HEK293 (cell line): ENCODE measurements around the gene CPSF6.

ENCODE experiments used
- CTCF ChIA-PET: fragments of 350-600 bp; formaldehyde crosslinking; extraction: SDS; loops from one replicate; lab custom pipeline; 2021; ENCODE audit warnings: antibody characterized with exemption; lab: Yijun Ruan, JAX
- POLR2A ChIA-PET: fragments of 300-600 bp; formaldehyde crosslinking; extraction: SDS; loops from one replicate; lab custom pipeline; 2020; ENCODE audit warnings: antibody characterized with exemption, inconsistent platforms; lab: Yijun Ruan, JAX
- H3K27ac ChIP-seq: fragments of 200-500 bp; sonication (Bioruptor generic); 2 replicates; pipeline ENCODE4 v1.5.1; 2014; ENCODE audit warnings: low read depth, low read length, control low read depth, inconsistent platforms; ENCODE audit errors: extremely low read depth
- H3K36me3 ChIP-seq, 2 experiments: fragments of 200-500 bp in 1 of 2; sonication (Bioruptor generic) in 1 of 2; 1 replicate in 1 of 2; 2 replicates in 1 of 2; pipeline ENCODE4 v1.5.1; 2014 to 2017; ENCODE audit warnings: inconsistent platforms in 2 of 2, low read length in 2 of 2; ENCODE audit not compliant: control insufficient read depth in 2 of 2, insufficient read depth in 1 of 2
- H3K4me1 ChIP-seq: fragments of 200-500 bp; sonication (Bioruptor generic); 2 replicates; pipeline ENCODE4 v1.5.1; 2014; ENCODE audit warnings: mild to moderate bottlenecking, low read length, inconsistent platforms; ENCODE audit not compliant: control insufficient read depth, insufficient read depth
- H3K4me3 ChIP-seq: 2 replicates; pipeline ENCODE4 v1.5.1; 2011; ENCODE audit warnings: low read depth, mild to moderate bottlenecking, control low read depth, low read length, moderate library complexity
- H3K9me3 ChIP-seq: fragments of 200-500 bp; sonication (Bioruptor generic); 2 replicates; pipeline ENCODE4 v1.5.1; 2014; ENCODE audit warnings: low read depth, low read length, inconsistent platforms; ENCODE audit not compliant: control insufficient read depth, insufficient read depth
- HOXC10 ChIP-seq: sonication (generic); formaldehyde crosslinking; IDR thresholded peaks from 2 replicates; pipeline ENCODE4 v1.8.1; 2023; ENCODE audit warnings: mild to moderate bottlenecking, missing genetic modification reagents
- PATZ1 ChIP-seq: fragments of 450-650 bp; formaldehyde crosslinking; IDR thresholded peaks from 2 replicates; pipeline ENCODE4 v1.5.1; 2016; ENCODE audit warnings: missing biosample characterization, missing genetic modification characterization
- ZBTB21 ChIP-seq: fragments of 450-650 bp; formaldehyde crosslinking; IDR thresholded peaks from 2 replicates; pipeline ENCODE4 v1.5.1; 2017; ENCODE audit warnings: missing biosample characterization, missing genetic modification characterization
- ZNF10 ChIP-seq: fragments of 450-650 bp; formaldehyde crosslinking; IDR thresholded peaks from 2 replicates; pipeline ENCODE4 v1.5.1; 2017; ENCODE audit warnings: missing biosample characterization, missing genetic modification characterization
- ZNF114 ChIP-seq: fragments of 450-650 bp; formaldehyde crosslinking; IDR thresholded peaks from 2 replicates; pipeline ENCODE4 v1.5.0; 2017; ENCODE audit warnings: missing biosample characterization, missing genetic modification characterization
- ZNF292 ChIP-seq: fragments of 450-650 bp; formaldehyde crosslinking; IDR thresholded peaks from 2 replicates; pipeline ENCODE4 v1.5.1; 2016; ENCODE audit warnings: low read depth, missing biosample characterization, missing genetic modification characterization, borderline replicate concordance
- ZNF311 ChIP-seq: fragments of 450-650 bp; formaldehyde crosslinking; IDR thresholded peaks from 2 replicates; pipeline ENCODE4 v1.5.1; 2017; ENCODE audit warnings: missing biosample characterization, missing genetic modification characterization, borderline replicate concordance
- ZNF510 ChIP-seq: fragments of 450-650 bp; formaldehyde crosslinking; IDR thresholded peaks from 2 replicates; pipeline ENCODE4 v1.5.1; 2018; ENCODE audit warnings: mild to moderate bottlenecking, missing genetic modification characterization, missing biosample characterization; ENCODE audit not compliant: insufficient replicate concordance
- ZNF560 ChIP-seq: fragments of 450-650 bp; formaldehyde crosslinking; IDR thresholded peaks from 2 replicates; pipeline ENCODE4 v1.5.1; 2017; ENCODE audit warnings: missing biosample characterization, missing genetic modification characterization, borderline replicate concordance
- ZNF561 ChIP-seq: fragments of 450-650 bp; IDR thresholded peaks from 2 replicates; pipeline ENCODE4 v1.5.1; 2018; ENCODE audit warnings: missing biosample characterization, missing genetic modification characterization, borderline replicate concordance
- ZNF654 ChIP-seq: fragments of 450-650 bp; formaldehyde crosslinking; IDR thresholded peaks from 2 replicates; pipeline ENCODE4 v1.5.1; 2016; ENCODE audit warnings: low read depth, missing biosample characterization, missing genetic modification characterization
- ZNF701 ChIP-seq: fragments of 450-650 bp; formaldehyde crosslinking; IDR thresholded peaks from 2 replicates; pipeline ENCODE4 v1.5.1; 2016; ENCODE audit warnings: missing biosample characterization, missing genetic modification characterization
- ZNF791 ChIP-seq: fragments of 450-650 bp; formaldehyde crosslinking; IDR thresholded peaks from 2 replicates; pipeline ENCODE4 v1.5.1; 2016; ENCODE audit warnings: missing biosample characterization, missing genetic modification characterization
- ZSCAN30 ChIP-seq: fragments of 450-650 bp; IDR thresholded peaks from 2 replicates; pipeline ENCODE4 v1.5.1; 2018; ENCODE audit warnings: missing biosample characterization, mild to moderate bottlenecking, missing genetic modification characterization, moderate library complexity

The CPSF6 gene

GRCh38 chr12:69321351-69321750, 82.0 kb downstream of the CPSF6 start:
- H3K36me3 ChIP-seq, result no peaks in the 10 kb centered on the region
- no peak overlapping the region for H3K27ac ChIP-seq
- H3K9me3 ChIP-seq, result no peaks in the 10 kb centered on the region; the same call in 1 of the 2 replicates
- ChIA-PET POLR2A (no interaction called here), CTCF (interaction anchor here (1.1 kb wide), 1 partner anchor 1307 kb away, joined by 3 read pairs; no protein-coding TSS in a partner anchor)
- no peak for TF ChIP-seq ZNF510
- no peak for TF ChIP-seq ZNF701 (tag by site-specific recombination)
- TF ChIP-seq ZNF560 (tag by site-specific recombination), result no peak
- TF ChIP-seq ZNF10 (tag by site-specific recombination), result no peak
- no peak for TF ChIP-seq ZNF114 (tag by site-specific recombination)
- TF ChIP-seq PATZ1, result no peak
- TF ChIP-seq HOXC10 (CRISPR knock-in tag), result no peak
- no peak for TF ChIP-seq ZSCAN30 (tag by site-specific recombination)
- no peak for TF ChIP-seq ZBTB21 (tag by site-specific recombination)
- no peak for TF ChIP-seq ZNF654 (tag by site-specific recombination)
- no peak for TF ChIP-seq ZNF791 (tag by site-specific recombination)
- no peak for TF ChIP-seq ZNF561 (tag by site-specific recombination)
- TF ChIP-seq ZNF292 (tag by site-specific recombination), result no peak
- no peak for TF ChIP-seq ZNF311 (tag by site-specific recombination)
- no peak overlapping the region for H3K4me3 ChIP-seq
- H3K4me1 ChIP-seq, result no peaks in the 10 kb centered on the region
